ENCODE results near the gene TGFBR1.

- no peak for TF ChIP-seq CTCF (IDR thresholded peaks at IDR 0.05; ENCODE audit: insufficient read depth, low read depth, low read length)
- TF ChIP-seq EZH2 (IDR thresholded peaks at IDR 0.05; ENCODE audit: insufficient read depth, low read length), result no peak
Measured at GRCh38 chr9:99169086-99169485, 64.2 kb downstream of the TGFBR1 start.
